ENCODE measurements around the gene OCA2.

The OCA2 gene

GRCh38 chr15:28114114-28114455 is 15.0 kb upstream of the OCA2 start:
- no peak for DNase-seq (ENCODE audit: extremely low read depth, low read depth)
- TF ChIP-seq CTCF (IDR thresholded peaks at IDR 0.05; ENCODE audit: low read depth, low read length, missing control alignments), result no peak
- no peak overlapping the region for H3K4me3 ChIP-seq (replicated peaks; ENCODE audit: low read depth, low read length)

GRCh38 chr15:28113394-28114113 is 14.4 kb upstream of the OCA2 start:
- no peak for DNase-seq (ENCODE audit: extremely low read depth, low read depth)
- TF ChIP-seq CTCF (IDR thresholded peaks at IDR 0.05; ENCODE audit: low read depth, low read length, missing control alignments), result no peak
- H3K4me3 ChIP-seq (replicated peaks; ENCODE audit: low read depth, low read length), result no peak overlapping the region

GRCh38 chr15:28112962-28113361 is 13.8 kb upstream of the OCA2 start:
- DNase-seq (ENCODE audit: extremely low read depth, low read depth), result no peak
- TF ChIP-seq CTCF (IDR thresholded peaks at IDR 0.05; ENCODE audit: low read depth, low read length, missing control alignments), result no peak

GRCh38 chr15:28112101-28112760 is 13.1 kb upstream of the OCA2 start:
- H3K4me3 ChIP-seq (replicated peaks; ENCODE audit: low read depth, low read length), result no peak overlapping the region

More at GRCh38 chr15:28112962-28113361, 13.8 kb upstream of the OCA2 start:
- no peak overlapping the region for H3K4me3 ChIP-seq (replicated peaks; ENCODE audit: low read depth, low read length)

GRCh38 chr15:28111543-28111942 is 12.4 kb upstream of the OCA2 start:
- no peak for TF ChIP-seq CTCF (IDR thresholded peaks at IDR 0.05; ENCODE audit: low read depth, low read length, missing control alignments)
- H3K4me3 ChIP-seq (replicated peaks; ENCODE audit: low read depth, low read length), result no peak overlapping the region
- no peak for DNase-seq (ENCODE audit: extremely low read depth, low read depth)

More at GRCh38 chr15:28112101-28112760, 13.1 kb upstream of the OCA2 start:
- TF ChIP-seq CTCF (IDR thresholded peaks at IDR 0.05; ENCODE audit: low read depth, low read length, missing control alignments), result no peak
- no peak for DNase-seq (ENCODE audit: extremely low read depth, low read depth)

- no peak overlapping the region for H3K4me3 ChIP-seq (replicated peaks; ENCODE audit: low read depth, low read length)
- no peak for TF ChIP-seq CTCF (IDR thresholded peaks at IDR 0.05; ENCODE audit: low read depth, low read length, missing control alignments)
- no peak for DNase-seq (ENCODE audit: extremely low read depth, low read depth)
Measured at GRCh38 chr15:28110481-28110881, 11.4 kb upstream of the OCA2 start.

Measured in HFF-Myc (cell line).